NCI-H1436 (cell line): ENCODE data around the gene PHLDB2.
"Not testable (repeated sequence)": the region's sequence is repeated elsewhere in the genome, so short reads cannot be mapped to it uniquely, and the experiment has no call there.

Source experiments
- DNase-seq: peaks from one replicate; lab custom pipeline; 2025; lab: John Stamatoyannopoulos, UW

Gene PHLDB2

DNA sequence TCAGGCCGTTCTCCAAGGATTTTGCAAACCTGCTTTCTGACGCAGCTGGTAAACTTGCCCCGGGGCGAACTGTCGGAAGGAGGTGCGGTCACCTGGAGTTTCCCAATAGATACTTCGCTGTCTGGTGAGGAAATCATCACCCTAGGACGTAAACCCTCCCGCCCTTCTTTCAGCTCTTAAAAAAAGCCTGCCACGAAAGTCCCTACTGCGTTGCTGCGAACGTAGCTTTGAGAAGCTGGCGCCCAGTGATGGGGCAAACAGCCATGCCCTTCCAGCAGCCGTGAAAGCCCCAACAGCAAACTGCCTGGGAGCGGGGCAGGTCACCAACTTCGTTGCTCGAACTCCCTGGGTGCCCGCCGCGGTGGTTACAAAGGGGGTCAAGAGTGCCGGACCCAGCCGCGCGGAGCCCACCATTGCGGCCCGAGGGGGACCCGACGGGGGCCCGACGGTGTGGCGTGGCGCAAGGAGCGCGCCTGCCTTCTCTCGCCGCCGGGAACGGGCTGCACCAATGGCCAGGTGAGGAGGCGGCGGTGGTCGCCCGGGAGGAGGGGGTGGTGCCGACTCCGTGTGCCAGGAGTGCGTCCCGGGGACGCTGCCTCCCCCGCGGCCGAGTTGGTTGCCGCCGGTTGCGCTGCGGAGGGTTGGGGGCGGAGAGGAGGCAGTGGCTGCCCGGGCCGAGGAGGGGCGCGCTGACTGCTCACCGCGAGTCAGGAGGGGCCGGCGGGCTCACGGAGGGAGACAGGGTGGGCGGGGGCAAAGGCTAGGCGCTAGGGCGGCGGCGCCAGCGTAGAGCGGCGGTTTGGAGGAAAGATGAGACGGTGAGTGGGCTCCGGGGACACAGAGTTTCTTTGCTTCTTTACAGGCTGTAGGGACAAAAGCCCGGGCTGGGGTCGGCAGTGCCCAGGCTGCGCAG, at the start of gene PHLDB2:
Gene PHLDB2, plus strand, starts transcription at position 205 of the 913 bp plus-strand sequence. CDS start 24,813 bp downstream, outside the sequence.
- peak; percentile 93 for DNase-seq

- no peak for DNase-seq
Observed at GRCh38 chr3:111810909-111811308, 48.2 kb upstream of the PHLDB2 start.

DNA sequence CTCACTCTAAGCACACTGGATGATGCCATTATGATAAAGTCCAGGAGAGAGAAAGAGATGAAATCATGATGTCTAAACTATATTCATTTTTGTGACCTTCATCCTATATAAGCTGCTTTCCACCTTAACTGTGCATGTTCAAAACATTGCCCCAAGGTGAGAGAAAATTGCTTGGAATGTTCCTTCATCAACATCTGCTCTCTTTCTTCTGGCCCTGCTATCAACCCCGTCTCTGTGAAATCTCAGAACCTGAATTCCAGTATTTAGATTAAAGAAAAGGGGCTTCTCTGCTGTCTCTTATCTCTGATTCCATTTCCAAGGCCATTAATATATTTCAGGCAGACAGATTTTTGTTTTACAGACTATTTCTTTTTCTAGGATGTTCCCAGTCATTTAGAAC, 47.3 kb upstream of the PHLDB2 start:
- no peak for DNase-seq

DNA sequence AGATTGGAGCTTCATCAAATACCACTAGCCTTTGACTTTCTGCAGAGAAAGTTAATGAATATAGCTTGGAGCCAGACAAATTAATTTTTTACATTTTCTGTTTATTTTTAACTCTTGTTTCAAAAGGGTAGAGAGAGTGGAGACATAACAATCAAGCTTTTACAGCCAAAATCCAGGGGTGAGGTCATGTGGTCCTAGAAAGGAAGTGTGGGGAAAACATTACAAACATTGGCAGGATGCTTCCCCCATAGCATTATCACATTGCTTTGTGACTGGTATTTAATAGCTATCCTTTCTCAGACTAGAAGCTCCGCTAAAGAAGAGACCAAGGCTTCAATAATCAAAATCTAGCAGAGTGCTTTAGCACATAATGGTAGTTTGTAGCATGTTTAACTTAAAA, 46.4 kb upstream of the PHLDB2 start:
- no peak for DNase-seq

DNA sequence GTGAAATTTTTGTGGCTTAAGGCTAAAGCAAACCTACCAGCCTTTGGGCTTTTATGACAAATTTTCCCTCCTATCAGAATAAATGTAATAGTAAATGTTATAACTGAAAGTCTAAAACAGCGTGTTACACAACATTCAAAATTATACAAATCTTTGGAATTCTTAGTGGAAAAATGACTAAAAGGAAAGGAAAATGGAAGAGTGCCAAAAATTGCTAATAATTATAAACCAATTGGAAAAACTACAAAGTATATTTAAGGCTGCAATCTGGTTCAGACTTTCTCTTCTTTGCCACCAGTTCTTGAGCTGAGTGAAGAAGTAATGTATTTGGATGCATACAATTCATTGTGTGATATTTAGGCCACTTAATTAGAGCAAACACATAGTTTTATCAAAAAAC, 45.6 kb upstream of the PHLDB2 start:
- DNase-seq = no peak

DNA sequence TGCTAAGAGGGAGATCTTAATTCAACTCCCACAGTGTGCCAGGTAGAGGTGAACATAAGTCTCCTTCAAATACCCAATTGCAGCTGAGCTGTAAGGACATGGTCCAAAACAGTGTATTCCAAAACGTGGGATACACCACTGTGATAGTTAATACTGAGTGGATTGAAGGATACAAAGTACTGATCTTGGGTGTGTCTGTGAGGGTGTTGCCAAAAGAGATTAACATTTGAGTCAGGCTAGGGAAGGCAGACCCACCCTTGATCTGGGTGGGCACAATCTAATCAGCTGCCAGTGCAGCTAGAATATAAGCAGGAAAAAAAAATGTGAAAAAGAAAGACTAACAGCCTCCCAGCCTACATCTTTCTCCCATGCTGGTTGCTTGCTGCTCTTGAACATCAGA, 45.1 kb upstream of the PHLDB2 start:
- DNase-seq = no peak

DNA sequence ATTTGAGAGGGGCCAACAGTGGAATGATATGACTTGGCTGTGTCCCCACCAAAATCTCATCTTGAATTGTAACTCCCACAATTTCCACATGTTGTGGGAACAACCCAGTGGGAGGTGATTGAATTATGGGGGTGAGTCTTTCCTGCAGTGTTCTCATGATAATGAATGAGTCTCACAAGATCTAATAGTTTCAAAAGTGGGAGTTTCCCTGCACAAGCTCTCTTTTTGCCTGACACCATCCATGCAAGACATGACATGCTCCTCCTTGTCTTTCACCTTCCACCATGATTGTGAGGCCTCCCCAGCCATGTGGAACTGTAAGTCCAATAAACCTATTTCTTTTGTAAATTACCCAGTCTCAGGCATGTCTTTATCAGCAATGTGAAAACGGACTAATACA, 42.3 kb upstream of the PHLDB2 start:
- DNase-seq = not testable (repeated sequence)

DNA sequence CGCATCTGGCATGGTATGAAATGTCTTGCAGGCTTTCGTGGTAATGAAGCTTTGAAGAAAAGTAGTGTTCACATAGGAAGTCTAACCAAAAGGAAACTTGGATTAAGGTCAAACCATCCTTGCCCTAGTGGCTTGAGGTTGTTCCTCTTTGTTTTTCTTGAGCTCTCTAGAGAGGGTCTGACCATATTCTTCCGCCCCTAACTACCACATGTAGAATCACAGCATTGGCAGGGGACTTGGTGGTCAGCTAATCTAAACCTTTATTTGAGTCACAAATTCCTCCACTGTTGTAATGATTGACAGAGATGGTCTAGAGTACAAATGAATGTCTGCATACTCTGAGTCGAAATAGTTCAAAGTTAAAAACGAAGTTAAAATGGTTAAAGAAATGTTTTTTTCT, 39.1 kb upstream of the PHLDB2 start:
- DNase-seq = no peak

DNA sequence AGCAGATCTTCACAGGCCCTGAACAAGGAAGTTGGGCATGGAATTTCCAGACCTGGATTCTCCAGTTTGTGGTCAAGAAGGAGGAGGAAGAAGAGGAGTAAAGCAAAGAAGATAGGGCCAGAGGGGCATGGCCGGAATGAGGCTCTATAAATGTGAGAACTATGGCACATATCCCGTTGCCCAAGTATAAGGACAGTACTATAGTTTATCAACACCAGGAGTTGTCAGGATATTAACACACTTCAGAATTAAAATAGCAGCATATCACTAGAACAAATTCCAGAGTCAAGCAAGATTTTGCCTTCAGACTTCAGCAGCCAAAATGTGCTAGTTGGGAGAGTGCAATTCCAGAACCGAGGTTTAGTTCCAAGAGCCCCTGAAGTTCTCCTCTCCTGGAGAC, 38.4 kb upstream of the PHLDB2 start:
- DNase-seq = no peak

- no peak for DNase-seq
Observed at GRCh38 chr3:111821891-111822290, 37.2 kb upstream of the PHLDB2 start.

DNA sequence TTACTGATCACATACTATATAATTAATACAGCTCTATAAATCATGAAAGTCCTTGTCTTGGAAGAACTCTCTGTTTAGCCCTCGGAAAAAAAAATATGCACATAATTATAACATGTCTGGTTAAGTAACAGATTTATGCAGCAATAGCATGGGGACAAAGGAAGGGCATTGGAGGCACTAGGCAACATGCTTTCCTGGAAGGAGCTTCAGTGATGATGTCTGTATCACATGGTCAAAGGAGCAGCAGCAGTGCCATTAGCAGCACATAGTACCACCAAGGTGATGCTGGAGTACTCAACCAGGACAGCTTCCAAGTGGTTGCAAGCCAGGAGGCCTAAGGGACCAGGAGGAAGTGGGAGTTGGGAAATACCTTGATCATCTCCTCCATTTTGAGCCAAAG, 36.3 kb upstream of the PHLDB2 start:
- no peak for DNase-seq

DNA sequence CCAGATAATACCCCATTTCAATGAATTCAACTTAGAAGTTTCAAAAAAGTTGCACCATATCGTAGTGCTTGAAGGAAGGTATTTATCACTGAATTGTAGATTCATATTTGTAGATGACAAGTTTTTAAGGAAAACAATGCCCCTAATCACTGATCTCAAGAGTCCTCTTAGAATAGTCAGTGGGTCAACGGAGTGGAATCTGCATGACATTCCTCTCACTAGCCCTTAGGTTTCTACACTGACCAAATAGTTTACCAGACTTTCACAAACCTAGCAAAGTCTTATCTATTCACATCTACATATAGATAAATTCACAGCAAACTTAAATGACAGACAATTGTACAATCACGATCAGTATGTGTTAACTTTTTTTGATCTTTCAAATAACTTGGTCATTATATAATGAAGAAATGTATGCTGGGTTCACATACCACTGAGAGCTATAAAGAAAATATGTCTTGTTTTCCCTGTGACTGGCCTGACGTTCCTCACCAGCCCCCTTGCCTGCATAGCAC, 35.7 kb upstream of the PHLDB2 start:
- DNase-seq = no peak

DNA sequence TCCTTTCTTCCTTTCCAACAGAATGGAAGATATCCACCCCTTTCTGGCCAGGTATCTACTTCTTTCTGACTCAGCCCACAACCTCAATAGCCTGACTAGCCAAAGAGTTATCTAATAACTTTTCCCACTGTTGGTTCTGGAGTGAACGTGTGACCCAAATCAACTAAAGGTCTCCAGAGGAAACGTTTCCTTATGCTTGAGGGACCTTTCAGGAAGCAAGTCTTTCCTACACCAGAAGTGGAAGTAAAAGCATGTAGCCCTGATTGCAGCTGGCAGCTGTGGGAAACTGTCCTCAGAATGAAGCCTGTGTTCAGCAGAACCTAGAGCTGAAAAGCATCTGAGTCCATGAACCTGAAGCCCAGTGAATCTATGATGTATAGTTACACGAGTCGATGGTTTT, 34.7 kb upstream of the PHLDB2 start:
- no peak for DNase-seq

- no peak for DNase-seq
Observed at GRCh38 chr3:111827871-111828270, 31.2 kb upstream of the PHLDB2 start.

GRCh38 chr3:111828530-111828929, 30.5 kb upstream of the PHLDB2 start:
- no peak for DNase-seq

GRCh38 chr3:111829023-111829422, 30.0 kb upstream of the PHLDB2 start:
- no peak for DNase-seq

GRCh38 chr3:111831840-111832239, 27.2 kb upstream of the PHLDB2 start:
- DNase-seq = no peak

- no peak for DNase-seq
Observed at GRCh38 chr3:111837112-111837511, 22.0 kb upstream of the PHLDB2 start.

DNA sequence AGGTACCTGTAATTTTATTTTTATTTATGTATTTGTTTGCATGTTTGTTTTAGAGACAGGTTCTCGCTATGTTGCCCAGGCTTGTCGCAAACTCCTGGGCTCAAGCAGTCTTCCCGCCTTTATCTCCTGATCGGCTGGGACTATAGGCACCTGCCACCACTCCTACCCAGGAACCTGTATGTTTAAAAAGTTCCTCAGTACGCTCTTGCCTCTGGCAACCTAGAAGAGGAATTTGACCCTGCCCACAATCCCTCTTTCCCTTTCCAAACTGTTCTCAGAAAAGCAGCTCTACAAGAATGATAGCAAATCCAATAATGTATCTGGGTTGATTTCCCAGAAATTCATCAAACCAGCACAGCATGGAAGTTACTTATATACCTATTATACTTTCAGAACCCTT, 20.9 kb upstream of the PHLDB2 start:
- no peak for DNase-seq

- DNase-seq = no peak
Observed at GRCh38 chr3:111846039-111846438, 13.0 kb upstream of the PHLDB2 start.

GRCh38 chr3:111846717-111847116, 12.3 kb upstream of the PHLDB2 start:
- no peak for DNase-seq

DNA sequence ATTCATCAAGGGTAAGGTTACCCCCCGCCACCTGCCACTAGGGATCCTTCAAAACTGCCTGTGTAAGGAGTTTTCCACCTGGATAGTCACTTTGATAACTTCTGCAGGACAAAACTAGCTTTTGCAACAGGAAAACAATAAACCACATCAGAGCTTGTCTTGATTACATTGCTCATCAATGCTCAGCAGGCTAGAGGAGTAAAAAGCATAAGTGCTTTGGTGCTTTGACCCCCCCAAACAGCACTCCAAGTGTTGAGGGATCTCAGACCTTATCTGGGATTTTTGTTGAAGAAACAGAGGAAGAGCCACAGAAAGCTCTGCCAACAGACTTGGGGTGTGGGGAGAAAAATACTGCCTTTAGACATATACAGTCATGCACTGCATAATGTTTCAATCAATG, 10.8 kb upstream of the PHLDB2 start:
- DNase-seq = no peak

DNA sequence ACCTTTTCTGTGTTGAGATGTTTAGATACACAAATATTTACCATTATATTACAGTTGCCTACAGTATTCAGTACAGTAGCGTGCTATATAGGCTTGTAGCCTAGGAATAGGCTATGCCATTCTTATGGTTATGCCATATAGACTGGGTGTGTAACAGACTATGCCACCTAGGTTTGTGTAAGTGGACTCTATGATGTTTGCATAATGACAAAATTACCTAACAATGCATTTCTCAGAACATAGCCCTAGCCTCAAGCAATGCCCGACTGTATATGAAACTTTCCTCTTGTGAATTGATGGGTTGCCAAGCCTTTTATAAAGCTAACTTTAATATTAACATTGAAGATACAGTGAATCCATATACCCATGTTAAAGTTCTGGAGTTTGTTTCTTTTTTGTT, 10.3 kb upstream of the PHLDB2 start:
- no peak for DNase-seq

GRCh38 chr3:111850537-111850936, 8.5 kb upstream of the PHLDB2 start:
- no peak for DNase-seq
